Right atrium auricular region (tissue), 2 donors: Measurements from ENCODE around the gene RAB15. TPM values are rescaled to one million over a fixed set of nuclear protein-coding genes. Genes with fewer than 3 reads are reported as not detected.
A peak's percentile ranks its signal among the peaks of the same experiment; 100 is the strongest.

Experiments
- DNase-seq: peaks from one replicate; pipeline ENCODE4 v3.0.0-alpha.2; 2019; ENCODE audit warnings: low spot score
- H3K27ac ChIP-seq, 2 donors: fragments of 200-600 bp; sonication (generic); 1 replicate in 1 of 2; 2 replicates in 1 of 2; pipeline ENCODE4 v1.5.1; 2016 to 2019
- H3K27me3 ChIP-seq, 2 donors: fragments of 200-600 bp; sonication (generic); one replicate each; pipeline versions ENCODE4 v1.5.1 to v1.6.0; 2017 to 2019
- H3K36me3 ChIP-seq: fragments of 200-600 bp; sonication (generic); one replicate; pipeline ENCODE4 v1.5.1; 2016
- H3K4me1 ChIP-seq, 2 donors: fragments of 200-600 bp; sonication (generic); one replicate each; pipeline versions ENCODE4 v1.5.1 to v1.6.0; 2017 to 2019
- H3K4me3 ChIP-seq, 2 donors: fragments of 200-600 bp; sonication (generic); 1 replicate in 1 of 2; 2 replicates in 1 of 2; pipeline ENCODE4 v1.5.1; 2017 to 2019; ENCODE audit warnings: mild to moderate bottlenecking in 1 of 2, moderate library complexity in 1 of 2
- H3K9me3 ChIP-seq, 2 donors: fragments of 200-600 bp; sonication (generic); one replicate each; pipeline ENCODE4 v1.5.1; 2019
- total RNA-seq, 2 donors: library from RNA; depleted of rRNA; stranded (reverse); fragments of >200 nt; gene quantifications; one replicate each; pipeline ENCODE4 v1.1.0, GENCODE V29; 2016
- TF ChIP-seq, protein P1 (sequence below), 2 donors: fragments of 200-600 bp; sonication (generic); IDR thresholded peaks; one replicate each; pipeline ENCODE4 v1.5.1; 2019; ENCODE audit warnings: antibody characterized with exemption in 2 of 2

RAB15 gene
- total RNA-seq, 2 donors from 2014 or later, result 9.8 to 69.0 TPM

DNA sequence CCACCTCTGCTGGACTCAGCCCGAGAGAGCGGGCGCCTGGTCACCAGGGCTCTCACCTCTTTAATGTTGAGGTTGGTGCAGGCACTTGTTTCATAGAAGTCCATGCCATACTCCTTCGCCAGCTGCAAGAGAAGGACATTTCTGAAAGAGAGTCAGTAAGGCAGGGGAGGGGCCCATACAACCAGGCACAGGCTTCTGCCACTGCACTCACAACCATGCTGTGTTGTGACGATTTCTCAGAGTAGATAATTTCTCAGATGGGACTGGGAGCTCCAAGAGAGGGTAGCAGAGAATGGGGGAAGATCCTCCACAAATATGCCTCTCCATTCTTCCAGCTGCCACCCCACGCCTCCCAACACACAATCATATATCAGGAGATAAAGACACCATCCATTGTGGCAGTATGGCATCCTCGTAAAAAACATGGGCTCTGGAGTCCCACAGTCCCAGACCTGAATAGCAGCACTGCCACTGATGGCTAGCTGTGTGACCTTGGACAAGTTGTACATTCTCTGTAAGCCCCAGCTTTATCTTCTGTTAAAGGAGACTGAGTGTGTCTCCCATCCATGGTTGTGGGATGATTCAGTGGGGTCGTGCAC, 23.4 kb downstream of the RAB15 start:
- Histone ChIP-seq H3K27me3 (no peaks in the 10 kb centered on the region), H3K27ac (peak overlapping the region; percentile 28 to 57), H3K4me3 (no peak overlapping the region), H3K4me1 (peaks cover 0 to 23% of the 10 kb centered on the region in 2 donors), H3K9me3 (no peaks in the 10 kb centered on the region), H3K36me3 (peaks cover 14% of the 10 kb centered on the region)
- TF ChIP-seq, protein P1, sequence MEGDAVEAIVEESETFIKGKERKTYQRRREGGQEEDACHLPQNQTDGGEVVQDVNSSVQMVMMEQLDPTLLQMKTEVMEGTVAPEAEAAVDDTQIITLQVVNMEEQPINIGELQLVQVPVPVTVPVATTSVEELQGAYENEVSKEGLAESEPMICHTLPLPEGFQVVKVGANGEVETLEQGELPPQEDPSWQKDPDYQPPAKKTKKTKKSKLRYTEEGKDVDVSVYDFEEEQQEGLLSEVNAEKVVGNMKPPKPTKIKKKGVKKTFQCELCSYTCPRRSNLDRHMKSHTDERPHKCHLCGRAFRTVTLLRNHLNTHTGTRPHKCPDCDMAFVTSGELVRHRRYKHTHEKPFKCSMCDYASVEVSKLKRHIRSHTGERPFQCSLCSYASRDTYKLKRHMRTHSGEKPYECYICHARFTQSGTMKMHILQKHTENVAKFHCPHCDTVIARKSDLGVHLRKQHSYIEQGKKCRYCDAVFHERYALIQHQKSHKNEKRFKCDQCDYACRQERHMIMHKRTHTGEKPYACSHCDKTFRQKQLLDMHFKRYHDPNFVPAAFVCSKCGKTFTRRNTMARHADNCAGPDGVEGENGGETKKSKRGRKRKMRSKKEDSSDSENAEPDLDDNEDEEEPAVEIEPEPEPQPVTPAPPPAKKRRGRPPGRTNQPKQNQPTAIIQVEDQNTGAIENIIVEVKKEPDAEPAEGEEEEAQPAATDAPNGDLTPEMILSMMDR (IDR thresholded peaks at IDR 0.05), result no peak
- DNase-seq, result no peak

DNA sequence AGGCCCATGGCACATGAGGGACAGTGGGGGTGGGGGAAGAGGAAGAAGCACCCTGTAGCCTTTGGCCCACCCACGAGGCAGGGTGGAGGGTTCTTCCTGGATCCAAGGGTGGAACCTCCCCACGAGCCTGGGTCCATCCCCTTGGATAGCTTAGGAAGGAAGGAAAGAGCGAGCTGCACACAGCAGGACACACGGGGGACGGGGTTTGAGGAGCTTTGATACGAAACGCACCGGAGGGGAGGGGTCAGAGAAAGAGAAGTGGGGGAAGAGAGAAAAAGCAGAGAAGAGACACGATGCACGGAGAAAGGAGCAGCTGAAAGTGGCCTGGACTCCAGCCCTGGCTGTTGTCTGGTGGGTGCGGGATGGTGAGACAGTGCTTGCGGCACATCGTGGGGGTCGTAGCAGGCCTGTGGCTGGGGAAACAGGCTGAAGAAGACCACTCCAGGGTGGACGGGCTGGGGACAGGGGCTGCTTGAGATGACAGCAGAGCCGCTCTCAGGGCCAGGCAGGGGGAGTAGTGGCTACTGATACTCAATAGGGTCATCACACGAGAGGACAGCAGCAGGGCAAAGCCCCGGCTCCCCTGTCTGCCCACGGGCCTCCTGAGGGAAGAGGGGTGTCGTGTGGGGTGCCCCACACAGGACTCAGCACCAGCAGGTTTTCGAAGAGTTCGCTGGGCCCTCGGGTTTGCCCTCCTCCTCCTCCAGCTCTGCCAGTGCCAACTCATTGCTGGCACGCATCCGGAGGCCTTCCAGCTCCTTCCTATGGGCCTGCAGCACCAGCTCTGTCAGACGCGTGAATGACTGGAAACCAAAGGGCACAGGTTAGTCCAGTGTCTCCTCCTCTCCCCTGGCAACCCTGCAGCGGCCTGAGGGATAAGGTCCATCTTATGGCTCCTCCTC, 24.2 kb downstream of the RAB15 start:
- peaks cover 0 to 22% of the 10 kb centered on the region in 2 donors for H3K4me1 ChIP-seq
- peak; percentile 56 for DNase-seq
- H3K27ac ChIP-seq, result peak overlapping the region in 1 of 2 donors; percentile 28
- TF ChIP-seq, protein P1 (IDR thresholded peaks at IDR 0.05), result no peak
- no peaks in the 10 kb centered on the region for H3K27me3 ChIP-seq
- peaks cover 14% of the 10 kb centered on the region for H3K36me3 ChIP-seq
- no peaks in the 10 kb centered on the region for H3K9me3 ChIP-seq
- no peak overlapping the region for H3K4me3 ChIP-seq

DNA sequence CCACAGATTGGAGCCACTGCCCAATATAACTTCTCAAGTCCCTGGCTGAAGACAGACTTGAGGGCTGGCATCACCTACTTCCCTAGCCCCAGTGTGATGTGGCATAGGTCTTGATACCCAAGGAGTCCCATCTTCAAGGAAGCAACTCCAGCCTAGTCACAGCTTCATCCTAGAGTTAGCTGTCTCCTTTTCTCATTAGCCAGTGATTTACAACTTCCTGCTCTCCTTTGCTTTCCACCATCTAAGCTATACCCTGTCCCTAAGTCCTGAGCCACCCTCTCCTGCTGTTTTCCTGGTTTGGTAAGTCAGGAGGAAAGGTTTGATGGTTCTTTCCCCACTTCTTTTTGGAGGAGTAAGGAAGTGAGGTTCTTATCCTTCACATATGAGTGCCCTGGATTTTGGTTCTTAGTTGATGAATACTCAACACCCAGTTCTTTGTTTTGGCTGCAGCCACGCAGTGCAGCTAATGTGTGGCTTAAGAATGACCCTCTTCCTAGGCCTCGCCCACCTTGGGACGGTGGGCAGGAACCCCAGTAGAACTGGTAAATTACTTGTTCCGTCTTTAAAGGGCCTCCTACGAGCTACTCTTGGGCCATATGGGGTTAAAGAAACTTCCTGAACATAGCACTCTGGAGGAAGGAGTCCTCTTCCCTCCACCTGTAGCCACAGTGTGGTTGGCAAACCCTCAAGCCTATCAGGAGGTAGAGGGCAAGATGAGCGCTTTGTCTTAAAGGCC, 25.7 kb downstream of the RAB15 start:
- H3K4me1 ChIP-seq, result peaks cover 0 to 12% of the 10 kb centered on the region in 2 donors
- no peaks in the 10 kb centered on the region for H3K9me3 ChIP-seq
- TF ChIP-seq, protein P1 (IDR thresholded peaks at IDR 0.05), result no peak
- no peak overlapping the region for H3K4me3 ChIP-seq
- no peak overlapping the region for H3K27ac ChIP-seq
- H3K36me3 ChIP-seq, result peaks cover 14% of the 10 kb centered on the region
- peak; percentile 21 for DNase-seq
- H3K27me3 ChIP-seq, result no peaks in the 10 kb centered on the region

DNA sequence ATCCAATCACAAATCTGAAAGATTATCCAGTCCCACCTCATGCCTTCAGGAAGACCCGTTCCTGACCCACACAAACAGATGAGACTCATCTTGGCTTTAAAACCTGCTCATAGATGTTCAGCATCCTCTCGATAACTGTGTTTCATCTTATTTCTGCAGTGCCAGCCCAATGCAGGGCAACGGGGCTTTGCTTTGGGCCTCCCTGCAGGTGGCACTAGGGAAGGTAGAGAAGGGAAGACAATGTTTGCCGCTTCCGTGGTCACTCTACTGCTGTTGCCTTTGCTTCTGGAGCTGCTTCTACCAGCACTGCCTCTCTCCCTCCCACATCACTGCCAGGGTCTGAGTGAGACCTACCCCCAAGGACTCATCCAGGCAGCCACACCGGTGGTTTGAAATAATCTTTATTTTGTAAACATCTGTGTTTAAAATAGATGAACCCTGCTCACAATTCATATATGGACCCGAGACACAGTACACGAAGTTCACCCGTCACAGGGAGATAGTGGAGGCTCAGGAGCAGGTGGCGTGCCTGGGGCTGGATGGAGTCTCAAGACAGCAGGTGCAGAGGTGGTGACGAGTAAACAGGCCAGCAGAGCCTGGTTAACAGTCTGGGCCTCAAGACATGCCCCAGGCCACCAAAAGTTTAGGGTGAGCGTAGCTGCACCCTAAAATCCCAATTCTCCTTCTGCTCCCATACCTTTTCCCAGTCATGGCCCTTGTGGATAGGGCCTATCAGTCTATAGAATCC, 26.5 kb downstream of the RAB15 start:
- Histone ChIP-seq H3K9me3 (no peaks in the 10 kb centered on the region), H3K27ac (no peak overlapping the region), H3K36me3 (peaks cover 14% of the 10 kb centered on the region), H3K27me3 (no peaks in the 10 kb centered on the region), H3K4me1 (peaks cover 0 to 12% of the 10 kb centered on the region in 2 donors), H3K4me3 (no peak overlapping the region)
- TF ChIP-seq, protein P1 (IDR thresholded peaks at IDR 0.05), result no peak
- DNase-seq, result peak; percentile 30

DNA sequence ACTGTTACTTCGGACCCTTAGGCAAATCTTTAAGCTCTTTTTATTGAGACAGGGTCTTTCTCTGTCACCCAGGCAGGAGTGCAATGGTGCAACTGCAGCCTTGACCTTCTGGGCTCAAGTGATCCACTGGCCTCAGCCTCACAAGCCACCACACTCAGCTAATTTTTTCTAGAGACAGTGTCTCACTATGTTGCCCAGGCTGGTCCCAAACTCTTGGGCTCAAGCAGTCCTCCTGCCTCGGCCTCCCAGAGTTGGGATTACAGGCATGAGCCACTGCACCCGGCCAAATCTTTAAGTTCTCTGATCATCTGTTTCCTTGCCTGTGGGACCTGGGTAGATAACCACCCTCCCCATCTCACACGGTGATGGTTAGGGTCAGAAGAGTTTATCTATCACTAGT, 27.3 kb downstream of the RAB15 start:
- H3K27ac ChIP-seq, result no peak overlapping the region
- no peak overlapping the region for H3K4me3 ChIP-seq
- H3K4me1 ChIP-seq, result peaks cover 0 to 12% of the 10 kb centered on the region in 2 donors
- TF ChIP-seq, protein P1 (IDR thresholded peaks at IDR 0.05), result no peak
- peaks cover 14% of the 10 kb centered on the region for H3K36me3 ChIP-seq
- DNase-seq, result peak; percentile 53
- H3K9me3 ChIP-seq, result no peaks in the 10 kb centered on the region
- no peaks in the 10 kb centered on the region for H3K27me3 ChIP-seq
